Mesodermal cell (in vitro differentiated cells): ENCODE measurements around the gene FGF21.
"Not testable (repeated sequence)": the region's sequence is repeated elsewhere in the genome, so short reads cannot be mapped to it uniquely, and the experiment has no call there.

Source experiments
- H3K27ac ChIP-seq: 2 replicates; pipeline ENCODE4 v1.7.0; 2013; ENCODE audit warnings: mild to moderate bottlenecking, low read depth, low read length, moderate library complexity; ENCODE audit not compliant: severe bottlenecking
- H3K36me3 ChIP-seq: 2 replicates; pipeline ENCODE4 v1.7.1; 2013; ENCODE audit warnings: mild to moderate bottlenecking, low read length, moderate library complexity; ENCODE audit not compliant: control insufficient read depth, insufficient read depth
- H3K4me1 ChIP-seq: one replicate; pipeline ENCODE4 v1.7.1; 2013; ENCODE audit warnings: mild to moderate bottlenecking, low read length; ENCODE audit not compliant: insufficient read depth, control insufficient read depth, poor library complexity, severe bottlenecking
- H3K4me3 ChIP-seq: 2 replicates; pipeline ENCODE4 v1.7.0; 2013; ENCODE audit warnings: low read length, control low read depth, mild to moderate bottlenecking; ENCODE audit not compliant: insufficient read depth, poor library complexity, severe bottlenecking; ENCODE audit errors: extremely low read depth
- H3K9me3 ChIP-seq: 2 replicates; pipeline ENCODE4 v1.7.1; 2013; ENCODE audit warnings: mild to moderate bottlenecking, low read length, moderate library complexity; ENCODE audit not compliant: control insufficient read depth
- WGBS, 2 experiments: methylation state at CpG; one replicate each; pipeline ENCODE4 v1.1.5; 2013; ENCODE audit warnings: missing lambda C conversion rate in 2 of 2; ENCODE audit not compliant: insufficient coverage in 2 of 2; 5-methylcytosine and 5-hydroxymethylcytosine counted together

The FGF21 gene

GRCh38 chr19:48756686-48757085 lies 1.4 kb downstream of the FGF21 start:
- Histone ChIP-seq H3K4me1 (no peaks in the 10 kb centered on the region), H3K9me3 (no peaks in the 10 kb centered on the region), H3K4me3 (no peak overlapping the region), H3K27ac (no peak overlapping the region), H3K36me3 (no peaks in the 10 kb centered on the region)
- 95 to 96% methylated on average over 6 to 9 of the region's 9 CpGs for WGBS, 2 experiments

GRCh38 chr19:48757089-48757675 lies 1.9 kb downstream of the FGF21 start:
- Histone ChIP-seq H3K4me3 (no peak overlapping the region), H3K4me1 (no peaks in the 10 kb centered on the region), H3K27ac (no peak overlapping the region), H3K36me3 (no peaks in the 10 kb centered on the region), H3K9me3 (no peaks in the 10 kb centered on the region)
- 86 to 89% methylated on average over 9 to 10 of the region's 12 CpGs for WGBS, 2 experiments

DNA sequence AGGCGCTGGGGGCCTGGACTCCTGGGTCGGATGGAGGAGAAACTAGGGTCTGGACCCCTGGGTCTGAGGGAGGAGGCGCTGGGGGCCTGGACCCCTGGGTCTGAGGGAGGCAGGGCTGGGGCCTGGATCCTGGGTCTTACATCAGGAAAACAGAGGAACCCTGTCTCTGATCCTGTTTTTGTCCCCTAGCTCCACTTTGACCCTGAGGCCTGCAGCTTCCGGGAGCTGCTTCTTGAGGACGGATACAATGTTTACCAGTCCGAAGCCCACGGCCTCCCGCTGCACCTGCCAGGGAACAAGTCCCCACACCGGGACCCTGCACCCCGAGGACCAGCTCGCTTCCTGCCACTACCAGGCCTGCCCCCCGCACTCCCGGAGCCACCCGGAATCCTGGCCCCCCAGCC lies 2.4 kb downstream of the FGF21 start:
- Histone ChIP-seq H3K4me1 (no peaks in the 10 kb centered on the region), H3K27ac (no peak overlapping the region), H3K36me3 (no peaks in the 10 kb centered on the region), H3K9me3 (no peaks in the 10 kb centered on the region), H3K4me3 (no peak overlapping the region)
- WGBS, 2 experiments, result 88 to 95% methylated on average over 7 to 8 of the region's 14 CpGs

DNA sequence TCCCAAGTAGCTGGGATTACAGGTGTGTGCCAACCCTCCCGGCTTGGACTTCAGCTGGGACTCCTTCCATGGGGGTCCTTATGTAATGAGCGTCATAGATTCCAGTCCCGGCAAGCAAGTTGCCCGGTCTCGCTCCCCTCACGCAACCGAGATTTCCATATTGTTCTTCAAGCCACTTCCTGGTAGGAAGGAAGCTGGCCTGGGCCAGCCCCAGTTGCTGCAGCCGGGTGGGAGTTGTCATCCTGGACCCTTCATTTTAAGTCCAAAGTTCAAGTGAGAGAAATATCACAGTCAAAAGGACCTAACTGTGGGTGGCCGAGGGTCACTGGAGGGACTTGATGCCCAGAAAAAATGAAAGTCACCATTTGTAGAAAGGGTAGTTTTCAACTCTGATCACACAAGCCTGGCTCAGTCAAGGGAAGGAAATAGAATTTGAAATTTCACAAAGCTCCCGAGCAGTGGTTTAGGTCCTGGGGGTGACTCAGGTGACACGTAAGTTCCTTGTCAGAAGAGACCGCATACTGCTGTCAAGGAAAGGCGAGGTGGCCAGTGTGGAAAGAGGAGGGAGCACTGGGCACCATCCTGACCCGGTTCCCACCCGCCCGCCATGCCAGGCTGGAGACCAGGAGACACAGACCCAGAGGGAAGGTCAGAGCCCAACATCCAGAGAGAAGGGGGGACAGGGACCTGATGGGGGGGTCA lies 5.3 kb downstream of the FGF21 start:
- no peaks in the 10 kb centered on the region for H3K9me3 ChIP-seq
- H3K4me1 ChIP-seq, result no peaks in the 10 kb centered on the region
- H3K4me3 ChIP-seq, result no peak overlapping the region
- H3K27ac ChIP-seq, result no peak overlapping the region
- H3K36me3 ChIP-seq, result no peaks in the 10 kb centered on the region
- whole genome bisulfite sequencing, 2 experiments, result 86 to 89% methylated on average over 14 to 15 of the region's 16 CpGs

DNA sequence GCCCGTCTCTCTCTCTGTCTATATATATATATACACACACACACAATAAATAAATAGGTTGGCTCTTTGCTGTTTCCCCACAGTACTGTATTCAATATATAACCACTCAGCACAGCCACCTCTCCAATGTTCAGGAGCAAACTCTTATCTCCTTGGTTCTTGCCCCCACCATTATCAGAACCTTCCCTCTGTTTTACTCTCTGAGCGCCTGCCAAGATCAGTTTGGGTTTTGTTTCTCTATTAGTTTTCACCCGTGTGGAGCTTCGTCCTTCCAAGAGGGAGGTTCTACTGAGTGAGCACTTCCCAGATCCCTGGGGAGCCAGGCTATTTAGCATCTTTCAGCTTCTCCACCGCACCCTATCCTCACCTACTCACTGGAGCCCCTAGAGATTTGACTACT lies 10.5 kb downstream of the FGF21 start:
- no CpG with 5 or more reads among the region's 5 CpGs for WGBS, 2 experiments
- H3K9me3 ChIP-seq, H3K27ac ChIP-seq, H3K4me3 ChIP-seq, H3K4me1 ChIP-seq, H3K36me3 ChIP-seq: not testable (repeated sequence)

GRCh38 chr19:48768171-48768753 lies 12.9 kb downstream of the FGF21 start:
- whole genome bisulfite sequencing, 2 experiments, result 37 to 50% methylated on average over 1 to 2 of the region's 6 CpGs

GRCh38 chr19:48768994-48769713 lies 13.8 kb downstream of the FGF21 start:
- H3K9me3 ChIP-seq, result no peaks in the 10 kb centered on the region

More at GRCh38 chr19:48768171-48768753, 12.9 kb downstream of the FGF21 start:
- not testable (repeated sequence) for H3K4me3 ChIP-seq, H3K36me3 ChIP-seq, H3K9me3 ChIP-seq, H3K4me1 ChIP-seq, H3K27ac ChIP-seq

GRCh38 chr19:48770266-48770665 lies 14.9 kb downstream of the FGF21 start:
- no peaks in the 10 kb centered on the region for H3K4me1 ChIP-seq
- no peaks in the 10 kb centered on the region for H3K36me3 ChIP-seq
- H3K9me3 ChIP-seq, result no peaks in the 10 kb centered on the region
- WGBS, 2 experiments, result 92 to 97% methylated on average over 3 to 4 of the region's 7 CpGs
- no peak overlapping the region for H3K4me3 ChIP-seq
- no peak overlapping the region for H3K27ac ChIP-seq

More at GRCh38 chr19:48768994-48769713, 13.8 kb downstream of the FGF21 start:
- Histone ChIP-seq H3K4me3 (no peak overlapping the region), H3K36me3 (no peaks in the 10 kb centered on the region), H3K4me1 (no peaks in the 10 kb centered on the region), H3K27ac (no peak overlapping the region)
- 91 to 98% methylated on average over 9 to 10 of the region's 11 CpGs for WGBS, 2 experiments

- H3K27ac ChIP-seq, result no peak overlapping the region
- WGBS, 2 experiments, result 94 to 95% methylated on average over 12 of the region's 20 CpGs
- no peaks in the 10 kb centered on the region for H3K4me1 ChIP-seq
- H3K4me3 ChIP-seq, result no peak overlapping the region
- H3K9me3 ChIP-seq, result no peaks in the 10 kb centered on the region
- no peaks in the 10 kb centered on the region for H3K36me3 ChIP-seq
These were observed 15.6 kb downstream of the FGF21 start for GRCh38 chr19:48770734-48771472.

GRCh38 chr19:48772503-48772953 lies 17.2 kb downstream of the FGF21 start:
- no peak overlapping the region for H3K27ac ChIP-seq
- no peaks in the 10 kb centered on the region for H3K36me3 ChIP-seq
- H3K4me3 ChIP-seq, result no peak overlapping the region
- H3K9me3 ChIP-seq, result no peaks in the 10 kb centered on the region
- WGBS, 2 experiments, result 93 to 95% methylated on average over 13 of the region's 13 CpGs
- no peaks in the 10 kb centered on the region for H3K4me1 ChIP-seq
